GM10248 (cell line): ENCODE data around the gene CYB561D1.
A peak's percentile ranks its signal among the peaks of the same experiment; 100 is the strongest.

Experiments
- CTCF ChIA-PET: fragments of 300-600 bp; sonication (Branson Sonifier 250); formaldehyde crosslinking; extraction: SDS; loops from one replicate; lab custom pipeline; 2021; ENCODE audit warnings: antibody characterized with exemption; lab: Yijun Ruan, JAX
- POLR2A ChIA-PET: fragments of 350-650 bp; sonication (Branson Sonifier 250); formaldehyde crosslinking; extraction: SDS; loops from one replicate; lab custom pipeline; 2020; ENCODE audit warnings: antibody characterized with exemption; lab: Yijun Ruan, JAX
- DNase-seq: peaks from one replicate; pipeline ENCODE4 v3.0.0; 2012; ENCODE audit errors: extremely low spot score
- TF ChIP-seq, protein P1 (sequence below): IDR thresholded peaks from 2 replicates; pipeline ENCODE4 v1.5.1; 2012; ENCODE audit warnings: mild to moderate bottlenecking, low read depth; ENCODE audit errors: extremely low read depth, missing control alignments, control extremely low read depth

The CYB561D1 gene

DNA sequence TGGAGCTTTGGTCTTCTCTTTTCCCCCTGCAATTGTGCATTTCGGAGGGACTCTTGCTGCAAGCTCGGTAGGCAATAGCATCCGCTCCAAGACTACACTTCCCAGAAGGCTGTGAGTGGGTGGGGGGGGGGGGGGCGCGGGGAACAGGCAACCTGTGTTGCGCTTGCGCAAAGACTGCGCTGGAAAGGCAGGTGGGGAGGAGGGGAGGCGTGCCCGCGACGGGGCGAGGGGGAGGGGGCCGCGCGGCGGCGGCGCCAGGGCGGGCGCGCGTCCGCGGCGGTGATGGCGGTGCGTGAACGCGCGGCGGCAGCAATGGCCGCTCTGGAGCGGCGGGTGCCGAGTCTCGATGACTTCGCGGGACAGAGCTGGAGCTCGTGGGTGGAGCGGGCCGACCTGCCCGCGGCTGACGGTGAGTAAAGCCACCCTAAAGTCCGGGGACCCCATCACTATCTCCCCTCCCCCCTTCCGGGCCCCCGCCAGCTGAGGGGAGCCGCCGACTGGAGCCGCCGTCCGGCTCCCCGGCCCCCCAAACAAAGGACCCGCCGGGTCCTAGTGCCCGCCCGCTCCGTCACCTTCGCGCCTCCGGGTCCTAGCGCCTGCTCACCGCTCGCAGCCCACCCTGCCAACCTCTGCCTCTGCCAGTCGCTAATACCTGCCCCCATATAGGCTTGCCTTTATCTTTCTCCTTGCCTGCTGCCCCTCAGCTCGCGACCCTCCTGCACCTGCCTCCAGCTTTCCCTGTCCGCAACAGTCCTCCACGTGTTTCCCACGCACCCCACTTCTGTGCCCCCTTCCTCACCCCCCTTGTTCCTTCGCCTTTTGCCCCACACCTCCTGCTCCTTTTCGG is 10.0 kb upstream of the CYB561D1 start, which contains the start of gene ATXN7L2:
TSS of gene ATXN7L2 (plus strand) at position 234 of the 847 bp plus-strand sequence. CDS start at position 283, 49 bp downstream.
- CTCF ChIA-PET, result interaction anchor here (0.7 to 43.8 kb wide), 10 partner anchors 10 to 546 kb away, joined by 3 to 1898 read pairs (median 3); partner anchors contain the start of genes AHCYL1, CYB561D1, GNAI3 and GPR61
- peak; percentile 99 for DNase-seq
- TF ChIP-seq, protein P1, sequence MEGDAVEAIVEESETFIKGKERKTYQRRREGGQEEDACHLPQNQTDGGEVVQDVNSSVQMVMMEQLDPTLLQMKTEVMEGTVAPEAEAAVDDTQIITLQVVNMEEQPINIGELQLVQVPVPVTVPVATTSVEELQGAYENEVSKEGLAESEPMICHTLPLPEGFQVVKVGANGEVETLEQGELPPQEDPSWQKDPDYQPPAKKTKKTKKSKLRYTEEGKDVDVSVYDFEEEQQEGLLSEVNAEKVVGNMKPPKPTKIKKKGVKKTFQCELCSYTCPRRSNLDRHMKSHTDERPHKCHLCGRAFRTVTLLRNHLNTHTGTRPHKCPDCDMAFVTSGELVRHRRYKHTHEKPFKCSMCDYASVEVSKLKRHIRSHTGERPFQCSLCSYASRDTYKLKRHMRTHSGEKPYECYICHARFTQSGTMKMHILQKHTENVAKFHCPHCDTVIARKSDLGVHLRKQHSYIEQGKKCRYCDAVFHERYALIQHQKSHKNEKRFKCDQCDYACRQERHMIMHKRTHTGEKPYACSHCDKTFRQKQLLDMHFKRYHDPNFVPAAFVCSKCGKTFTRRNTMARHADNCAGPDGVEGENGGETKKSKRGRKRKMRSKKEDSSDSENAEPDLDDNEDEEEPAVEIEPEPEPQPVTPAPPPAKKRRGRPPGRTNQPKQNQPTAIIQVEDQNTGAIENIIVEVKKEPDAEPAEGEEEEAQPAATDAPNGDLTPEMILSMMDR, result no peak
- POLR2A ChIA-PET, result interaction anchor here (1.2 kb wide), 1 partner anchor 59 kb away, joined by 3 read pairs; no protein-coding TSS in a partner anchor

DNA sequence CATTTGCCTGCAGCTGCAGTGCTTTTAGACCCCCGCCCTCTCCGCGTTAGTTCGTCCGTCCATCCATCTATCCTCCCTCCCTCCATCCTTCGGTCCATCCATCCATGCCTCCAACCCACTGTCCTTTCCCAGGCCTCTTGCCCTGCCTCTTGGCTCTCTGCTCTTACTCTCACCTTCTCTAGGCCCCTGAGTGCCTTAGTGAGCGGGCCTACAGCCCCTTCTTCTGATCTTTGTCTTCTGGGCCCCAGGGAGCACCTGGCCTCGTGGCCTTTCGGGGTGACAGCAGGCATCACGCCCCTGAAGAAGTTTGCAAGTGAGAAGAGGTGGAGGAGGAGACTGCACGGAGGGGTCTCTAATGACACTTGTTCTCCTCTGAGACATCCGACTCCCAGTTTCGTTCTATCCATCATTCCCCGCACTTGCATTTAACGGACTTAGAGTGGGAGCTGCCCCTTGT is 9.3 kb upstream of the CYB561D1 start:
- POLR2A ChIA-PET, result no interaction called here
- TF ChIP-seq, protein P1, result no peak
- CTCF ChIA-PET, result interaction anchor here (0.7 to 43.8 kb wide), 7 partner anchors 10 to 545 kb away, joined by 3 to 1898 read pairs (median 4); partner anchors contain the start of genes AHCYL1, CYB561D1, GNAI3 and GPR61
- DNase-seq, result no peak

- TF ChIP-seq, protein P1, result no peak
- DNase-seq, result no peak
- CTCF ChIA-PET, result interaction anchor here (1.1 to 43.8 kb wide), 6 partner anchors 9 to 499 kb away, joined by 3 to 1898 read pairs (median 8); partner anchors contain the start of genes AHCYL1, CYB561D1 and GPR61
- POLR2A ChIA-PET, result interaction anchor here (0.5 kb wide), 1 partner anchor 47 kb away, joined by 3 read pairs; no protein-coding TSS in a partner anchor
These were observed 8.9 kb upstream of the CYB561D1 start for GRCh38 chr1:109485001-109485400.

- POLR2A ChIA-PET, result no interaction called here
- CTCF ChIA-PET, result interaction anchor here (1.6 to 43.8 kb wide), 5 partner anchors 19 to 153 kb away, joined by 3 to 1898 read pairs (median 10); partner anchors contain the start of genes AMIGO1 and GPR61
- DNase-seq, result no peak
- TF ChIP-seq, protein P1, result no peak
These were observed 6.6 kb upstream of the CYB561D1 start for GRCh38 chr1:109487261-109487660.

DNA sequence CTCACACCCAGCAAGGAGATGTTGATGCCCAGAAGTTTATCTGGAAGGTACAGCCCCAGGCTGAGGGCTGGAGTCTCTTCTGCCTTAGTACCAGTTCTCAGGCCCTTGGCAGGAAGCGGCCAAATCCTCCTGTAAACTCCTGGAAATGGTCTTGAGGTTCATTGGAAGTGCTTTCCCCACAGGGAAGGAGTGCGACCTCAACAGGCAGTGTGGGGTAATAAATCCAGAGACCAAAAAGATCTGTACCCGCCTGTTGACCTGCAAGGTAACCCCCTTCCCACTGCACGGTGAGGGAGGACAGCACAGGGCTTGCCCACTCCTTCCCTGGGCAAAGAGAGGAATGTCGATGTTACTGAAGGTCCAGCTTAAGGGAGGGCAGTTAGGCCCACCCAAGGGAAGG is 5.7 kb upstream of the CYB561D1 start:
- TF ChIP-seq, protein P1, result no peak
- CTCF ChIA-PET, result interaction anchor here (3.7 to 43.8 kb wide), 5 partner anchors 11 to 152 kb away, joined by 10 to 1898 read pairs (median 39); partner anchors contain the start of genes AMIGO1 and GPR61
- DNase-seq, result no peak
- POLR2A ChIA-PET, result no interaction called here

DNA sequence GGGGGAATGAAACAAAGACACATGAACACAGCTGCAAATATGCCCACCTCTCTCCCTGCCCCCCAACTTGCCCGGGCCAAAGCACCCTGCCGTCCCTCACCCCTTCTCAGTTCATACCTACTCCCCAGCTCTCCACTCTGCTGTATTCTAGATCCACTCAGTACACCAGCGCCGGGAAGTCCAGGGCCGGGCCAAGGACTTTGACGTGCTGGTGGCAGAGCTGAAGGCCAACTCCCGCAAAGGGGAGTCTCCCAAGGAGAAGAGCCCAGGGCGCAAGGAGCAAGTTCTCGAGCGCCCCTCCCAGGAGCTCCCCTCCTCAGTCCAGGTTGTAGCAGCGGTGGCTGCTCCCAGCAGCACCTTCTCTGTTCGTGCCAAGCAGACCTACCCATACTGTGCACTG is 5.2 kb upstream of the CYB561D1 start:
- ChIA-PET POLR2A (no interaction called here), CTCF (interaction anchor here (0.8 to 43.8 kb wide), 6 partner anchors 10 to 151 kb away, joined by 3 to 1898 read pairs (median 25); partner anchors contain the start of genes AMIGO1 and GPR61)
- TF ChIP-seq, protein P1, result no peak
- no peak for DNase-seq
